NCI-H1436 (cell line): Measurements from ENCODE around the gene SULT1A1.
"Not testable (repeated sequence)": the region's sequence is repeated elsewhere in the genome, so short reads cannot be mapped to it uniquely, and the experiment has no call there.

Experiments
- DNase-seq: peaks from one replicate; lab custom pipeline; 2025; lab: John Stamatoyannopoulos, UW

Gene SULT1A1

GRCh38 chr16:28608867-28609596 is 812 bp downstream of the SULT1A1 start:
- DNase-seq: not testable (repeated sequence)

- DNase-seq: not testable (repeated sequence)
Observed at GRCh38 chr16:28608496-28608808, 1.4 kb downstream of the SULT1A1 start.

GRCh38 chr16:28607681-28608495 is 2.0 kb downstream of the SULT1A1 start:
- not testable (repeated sequence) for DNase-seq

GRCh38 chr16:28607116-28607623 is 2.7 kb downstream of the SULT1A1 start:
- DNase-seq: no peak

GRCh38 chr16:28606291-28607115 is 3.3 kb downstream of the SULT1A1 start:
- DNase-seq: no peak

GRCh38 chr16:28604186-28604565 is 5.7 kb downstream of the SULT1A1 start:
- DNase-seq: no peak

GRCh38 chr16:28603381-28604185 is 6.3 kb downstream of the SULT1A1 start:
- no peak for DNase-seq

GRCh38 chr16:28602529-28602928 is 7.3 kb downstream of the SULT1A1 start:
- DNase-seq: no peak

- DNase-seq: not testable (repeated sequence)
Observed at GRCh38 chr16:28602062-28602461, 7.8 kb downstream of the SULT1A1 start.

GRCh38 chr16:28601589-28601988 is 8.3 kb downstream of the SULT1A1 start:
- not testable (repeated sequence) for DNase-seq

- DNase-seq: not testable (repeated sequence)
Observed at GRCh38 chr16:28600965-28601364, 8.9 kb downstream of the SULT1A1 start.

- not testable (repeated sequence) for DNase-seq
Observed at GRCh38 chr16:28599377-28600285, 10.2 kb downstream of the SULT1A1 start.

- DNase-seq: no peak
Observed at GRCh38 chr16:28597692-28598261, 12.1 kb downstream of the SULT1A1 start.

GRCh38 chr16:28596840-28597691 is 12.8 kb downstream of the SULT1A1 start, which contains the start of gene SULT1A2:
Gene SULT1A2, minus strand, starts transcription at chr16:28597050. Its CDS starts 1,120 bp downstream, at chr16:28595930.
- no peak for DNase-seq

- DNase-seq: no peak
Observed at GRCh38 chr16:28596115-28596630, 13.7 kb downstream of the SULT1A1 start.

- DNase-seq: not testable (repeated sequence)
Observed at GRCh38 chr16:28595451-28595850, 14.4 kb downstream of the SULT1A1 start.

GRCh38 chr16:28592979-28593553 is 16.8 kb downstream of the SULT1A1 start:
- DNase-seq: no peak

GRCh38 chr16:28592511-28592910 is 17.3 kb downstream of the SULT1A1 start:
- DNase-seq: no peak
